Mucosa of gallbladder (tissue), 1 donor: ENCODE data around the gene SLCO2B1. TPM values are rescaled to one million over a fixed set of nuclear protein-coding genes. Genes with fewer than 3 reads are reported as not detected.

Experiments used
- DNase-seq: peaks from one replicate; pipeline ENCODE4 v3.0.0-alpha.2; 2020; ENCODE audit warnings: low spot score
- total RNA-seq: library from RNA; stranded (reverse); gene quantifications from one replicate; pipeline ENCODE4 v1.2.1, GENCODE V29; 2021
- donor health status: DM: no; HTN: no; CAD: no.

Gene SLCO2B1
- total RNA-seq, 1 donor from 2014 or later = 112 TPM

DNA sequence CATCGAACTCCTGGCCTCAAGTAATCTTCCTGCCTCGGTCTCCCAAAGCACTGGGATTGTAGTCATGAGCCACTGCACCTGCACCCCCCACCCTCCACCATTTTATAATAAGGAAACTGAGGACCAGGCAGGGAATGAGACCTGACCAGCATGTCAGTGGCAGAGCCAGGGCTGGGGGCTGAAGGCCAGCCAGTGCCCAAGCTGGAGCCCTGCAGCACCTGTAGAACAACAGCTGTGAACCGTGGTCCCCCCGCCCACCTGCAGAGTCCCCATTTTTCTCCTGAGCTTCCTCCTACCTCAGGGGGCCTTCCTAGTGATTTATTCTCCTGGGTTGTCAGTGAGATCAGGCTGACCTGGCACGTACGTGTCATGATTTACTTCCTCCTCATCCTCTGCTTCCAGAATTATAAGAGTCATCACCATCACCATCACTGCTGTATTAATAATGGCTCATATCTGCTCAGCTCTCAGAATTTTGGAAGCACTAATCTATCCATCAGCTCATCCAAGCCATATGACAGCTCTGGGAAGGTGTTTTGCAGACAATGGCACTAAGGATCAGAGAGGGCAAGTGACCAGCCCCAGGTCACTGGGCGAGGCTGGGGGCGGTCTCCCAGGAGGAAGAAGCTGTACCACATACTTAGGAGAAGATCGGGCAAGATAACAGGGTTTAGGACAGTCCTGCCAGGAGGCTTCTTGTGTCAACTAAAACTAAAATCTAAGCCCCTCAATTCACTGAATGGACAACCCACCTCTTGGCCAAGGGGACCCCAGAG, 5.5 kb upstream of the SLCO2B1 start:
- DNase-seq = no peak

DNA sequence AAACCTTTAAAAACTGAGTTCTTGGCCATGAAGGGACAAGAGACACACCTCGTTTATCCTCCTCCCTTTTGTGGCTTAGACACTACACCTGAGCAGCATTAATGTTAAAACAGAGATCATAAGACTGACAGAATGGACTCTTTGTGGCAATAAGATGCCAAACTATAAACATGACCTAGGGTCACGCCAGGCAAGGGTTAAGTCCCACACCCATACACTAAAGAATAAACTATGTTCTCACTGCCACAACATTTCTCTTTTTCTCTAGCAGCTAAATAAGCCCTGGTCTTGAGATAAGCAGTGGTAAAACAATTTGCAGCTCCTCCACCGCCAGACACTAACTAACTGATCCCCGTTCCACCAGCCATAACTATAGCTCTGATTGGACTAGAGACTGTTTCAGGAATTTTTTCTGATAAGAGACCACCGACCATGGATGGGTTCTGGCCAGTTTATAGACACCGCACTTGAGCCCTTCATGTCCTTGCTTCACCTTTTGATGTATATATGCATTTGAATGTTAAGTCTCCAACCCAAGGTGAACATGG, 4.9 kb upstream of the SLCO2B1 start:
- DNase-seq = no peak

DNA sequence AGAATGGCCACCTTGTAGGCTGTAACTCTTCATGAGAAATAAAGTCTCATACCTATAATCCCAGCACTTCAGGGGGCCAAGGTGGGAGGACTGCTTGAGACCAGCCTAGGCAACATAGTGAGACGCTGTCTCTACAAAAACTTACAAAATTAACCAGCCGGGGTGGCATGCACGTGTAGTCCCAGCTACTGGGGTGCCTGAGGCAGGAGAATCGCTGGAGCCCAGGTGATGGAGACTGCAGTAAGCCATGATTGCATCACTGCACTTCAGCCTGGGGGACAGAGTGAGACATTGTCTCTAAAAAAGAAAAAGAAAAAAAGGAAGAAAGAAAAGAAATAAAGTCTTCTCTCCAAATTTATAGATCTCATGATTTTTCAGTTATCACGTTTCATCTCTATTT, 4.2 kb upstream of the SLCO2B1 start:
- no peak for DNase-seq

GRCh38 chr11:75147191-75147874, 3.6 kb upstream of the SLCO2B1 start:
- no peak for DNase-seq

GRCh38 chr11:75147875-75148263, 3.0 kb upstream of the SLCO2B1 start:
- no peak for DNase-seq

DNA sequence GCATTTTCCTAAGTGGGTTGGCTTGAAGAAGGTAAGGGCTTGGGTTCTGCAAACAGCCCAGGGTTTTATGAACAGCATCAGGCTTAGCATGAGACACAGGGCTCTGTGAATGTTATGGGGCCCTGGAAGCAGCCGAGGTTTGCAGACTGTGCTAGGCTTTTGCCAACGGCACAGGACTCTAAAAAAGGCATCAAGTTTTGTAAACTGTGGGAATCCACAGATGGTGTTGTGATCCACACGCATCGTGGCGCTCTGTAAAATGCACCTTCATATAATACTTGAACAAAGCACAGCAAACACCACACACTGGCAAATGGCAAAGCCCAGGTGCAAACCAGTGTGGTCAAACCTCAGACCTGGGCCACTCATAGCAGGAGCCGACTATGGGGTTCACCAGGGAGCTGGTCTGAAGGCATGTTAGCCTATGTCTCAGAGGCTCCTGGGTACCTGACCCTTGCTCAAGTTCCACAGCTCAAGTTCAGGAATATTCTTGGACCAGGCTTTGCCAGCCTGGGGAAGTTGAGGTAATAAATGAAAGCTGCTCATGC, 2.4 kb upstream of the SLCO2B1 start:
- DNase-seq = no peak

DNA sequence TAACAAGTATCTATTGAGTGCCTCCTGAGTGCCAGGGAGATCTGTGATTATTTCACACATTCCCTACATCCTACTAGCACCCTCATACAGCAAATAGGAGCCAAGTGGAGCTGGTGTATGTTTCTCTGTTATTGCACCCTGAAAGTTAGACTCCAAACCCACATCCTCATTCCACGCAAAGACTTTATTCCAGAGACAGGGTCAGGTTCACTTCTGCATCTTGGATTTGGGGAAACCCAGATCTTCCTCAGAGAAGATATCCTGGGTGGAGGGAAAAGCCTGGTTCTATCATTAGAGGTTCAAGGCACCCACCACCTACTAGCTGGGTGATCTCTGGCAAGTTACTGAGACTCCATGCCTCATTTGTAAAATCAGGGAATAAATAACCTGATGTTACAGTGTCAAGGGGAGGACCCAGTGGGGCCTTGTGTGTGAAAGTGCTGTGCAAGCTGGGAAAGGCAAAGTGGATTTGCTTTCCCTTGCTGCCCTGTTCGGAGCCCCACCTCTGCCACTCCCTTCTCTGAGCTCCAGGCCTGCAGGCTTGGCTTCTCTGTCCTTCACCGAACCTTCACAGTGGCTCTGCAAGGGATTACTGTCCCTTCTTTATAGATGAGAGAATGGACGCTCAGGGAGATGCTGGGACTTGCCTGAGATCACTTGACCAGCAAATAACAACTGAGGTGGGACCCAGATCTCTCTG, 991 bp upstream of the SLCO2B1 start:
- no peak for DNase-seq

GRCh38 chr11:75151346-75152047, 590 bp downstream of the SLCO2B1 start:
- no peak for DNase-seq

GRCh38 chr11:75152090-75152489, 1.2 kb downstream of the SLCO2B1 start:
- DNase-seq = no peak

- no peak for DNase-seq
These were observed 1.9 kb downstream of the SLCO2B1 start for GRCh38 chr11:75152651-75153427.

- DNase-seq = no peak
These were observed 4.0 kb downstream of the SLCO2B1 start for GRCh38 chr11:75154646-75155569.

DNA sequence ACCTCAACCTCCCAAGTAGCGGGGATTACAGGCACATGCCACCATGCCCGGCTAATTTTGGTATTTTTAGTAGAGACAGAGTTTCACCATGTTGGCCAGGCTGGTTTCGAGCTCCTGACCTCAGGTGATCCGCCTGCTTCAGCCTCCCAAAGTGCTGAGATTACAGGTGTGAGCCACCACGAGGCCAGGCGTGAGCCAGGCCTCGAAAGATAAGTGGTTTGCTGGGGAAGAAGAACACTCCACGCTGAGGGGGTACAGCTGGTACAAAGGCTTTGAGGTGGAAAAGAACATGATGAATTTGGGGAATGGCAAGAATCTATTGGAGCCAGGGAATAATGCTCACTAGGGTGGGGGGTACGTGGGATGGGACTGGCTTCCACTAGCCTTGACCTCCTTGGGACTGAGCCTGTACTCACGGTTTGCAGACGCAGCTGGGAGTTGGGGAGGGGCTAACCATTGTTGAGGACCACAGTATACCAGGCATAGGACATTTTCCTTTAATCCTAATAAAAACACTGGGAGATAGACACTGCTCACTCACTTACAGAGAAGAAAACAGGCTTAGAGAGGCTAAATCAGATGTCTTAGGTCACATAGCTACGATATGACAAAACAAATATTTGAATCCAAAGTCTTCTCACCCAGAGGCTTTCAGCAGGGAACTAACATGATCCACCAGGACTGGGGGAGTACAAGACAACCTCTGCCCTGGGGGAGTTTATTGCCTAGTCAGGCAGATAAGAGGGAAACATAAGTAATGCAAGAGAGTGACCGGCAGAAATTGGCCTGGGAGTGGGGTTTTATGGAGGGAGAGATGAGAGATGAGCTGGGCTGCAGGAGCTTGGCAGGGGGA, 4.9 kb downstream of the SLCO2B1 start:
- DNase-seq = no peak

GRCh38 chr11:75158241-75158640, 7.3 kb downstream of the SLCO2B1 start:
- no peak for DNase-seq

GRCh38 chr11:75158696-75159150, 7.8 kb downstream of the SLCO2B1 start:
- no peak for DNase-seq

- peak; percentile 84 for DNase-seq
These were observed 8.4 kb downstream of the SLCO2B1 start for GRCh38 chr11:75159151-75159953.

GRCh38 chr11:75160220-75160757, 9.4 kb downstream of the SLCO2B1 start:
- DNase-seq = peak; percentile 59

DNA sequence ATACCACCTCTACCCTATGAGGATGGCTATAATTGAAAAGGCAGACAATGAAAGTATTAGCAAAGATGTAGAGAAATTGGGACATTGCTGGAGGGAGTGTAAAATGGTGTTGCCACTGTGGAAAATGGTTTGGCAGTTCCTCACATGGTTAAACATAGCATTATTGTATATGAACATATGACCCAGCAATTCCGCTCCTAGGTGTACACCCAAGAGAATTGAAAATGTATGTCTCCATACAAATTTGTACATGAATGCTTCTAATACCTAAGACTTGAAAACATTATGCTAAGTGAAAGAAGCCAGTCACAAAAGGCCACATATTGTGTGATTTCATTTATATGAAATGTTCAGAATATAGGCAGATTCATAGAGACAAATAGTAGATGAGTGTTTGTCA, 10.0 kb downstream of the SLCO2B1 start:
- no peak for DNase-seq
